K562 (cell line): ENCODE data around the gene MYH9. TPM values are rescaled to one million over a fixed set of nuclear protein-coding genes. Genes with fewer than 3 reads are reported as not detected.

ENCODE experiments used
- E2F4 ChIP-seq: sonication (generic); formaldehyde crosslinking; IDR thresholded peaks from 2 replicates; pipeline ENCODE4 v1.8.0; 2022; ENCODE audit warnings: mild to moderate bottlenecking, low read depth, missing genetic modification reagents
- MGA ChIP-seq: fragments of 450-650 bp; IDR thresholded peaks from 2 replicates; pipeline ENCODE4 v1.6.1; 2016; ENCODE audit warnings: mild to moderate bottlenecking, moderate library complexity
- RBM39 ChIP-seq: fragments of 200-400 bp; formaldehyde crosslinking; optimal IDR thresholded peaks from 2 replicates; pipeline ENCODE3; 2018; ENCODE audit warnings: low read depth, low read length
- ZKSCAN8 ChIP-seq: fragments of 200-800 bp; sonication (Bioruptor generic); IDR thresholded peaks from 2 replicates; pipeline ENCODE4 v1.6.1; 2016; ENCODE audit warnings: missing genetic modification characterization, missing compliant biosample characterization
- ZNF408 ChIP-seq: fragments of 250-450 bp; sonication (Bioruptor Pico); IDR thresholded peaks from 2 replicates; pipeline ENCODE4 v1.4.0; 2020; ENCODE audit warnings: low read depth, mild to moderate bottlenecking, moderate library complexity
- ZNF583 ChIP-seq: fragments of 250-450 bp; sonication (Bioruptor Pico); IDR thresholded peaks from 2 replicates; pipeline ENCODE4 v1.4.0; 2020
- ZNF609 ChIP-seq: sonication (generic); formaldehyde crosslinking; IDR thresholded peaks from 2 replicates; pipeline ENCODE4 v1.8.1; 2023; ENCODE audit warnings: missing genetic modification reagents, mild to moderate bottlenecking, borderline replicate concordance
- ZNF644 ChIP-seq: fragments of 200-800 bp; sonication (Bioruptor generic); IDR thresholded peaks from 2 replicates; pipeline ENCODE4 v1.6.1; 2016; ENCODE audit warnings: low read depth, missing genetic modification characterization, missing compliant biosample characterization
- polyA plus RNA-seq, 8 experiments: library from polyadenylated mRNA; depleted of rRNA in 4 of 8; stranded (reverse) in 5 of 8; unstranded in 3 of 8; fragments of >200 nt; fragmentation: Nextera tagmentation in 2 of 8; fragmentation: Illumina TruSeq in 1 of 8; extraction: Ambion mirVana in 2 of 8; extraction: Trizol in 1 of 8; gene quantifications; 2 replicates each; pipeline versions ENCODE4 v1.2.1 to v1.2.3, GENCODE V29; 2011 to 2014; ENCODE audit warnings: inconsistent platforms in 1 of 8, missing spikeins in 1 of 8
- total RNA-seq, 7 experiments: library from RNA; depleted of rRNA in 6 of 7; stranded (reverse); fragments of >200 nt in 6 of 7; fragmentation: Illumina TruSeq in 2 of 7; extraction: Trizol in 2 of 7; gene quantifications; 2 replicates each; pipeline versions ENCODE4 v1.2.1 to v1.2.3, GENCODE V29; 2011 to 2021; ENCODE audit warnings: low replicate concordance in 1 of 7

The MYH9 gene
- total and polyA plus RNA-seq, 9 of the 15 experiments (the other 6 are each of a cell fraction or from before 2014, with no cell fraction given), result 0.71 to 111 (median 24.6) TPM

- TF ChIP-seq ZKSCAN8 (CRISPR knock-in tag), result 0 out of 2 replicates have a peak, but pooled peaks have one; percentile 36
- no peak for TF ChIP-seq ZNF644 (tag)
- peak; percentile 93 for TF ChIP-seq MGA
- no peak for TF ChIP-seq ZNF408 (CRISPR knock-in tag)
- no peak for TF ChIP-seq ZNF609
- TF ChIP-seq ZNF583, result 0 out of 2 replicates have a peak, but pooled peaks have one; percentile 49
- no peak for TF ChIP-seq RBM39
- TF ChIP-seq E2F4 (CRISPR knock-in tag), result no peak
Observed at GRCh38 chr22:36328635-36329253, 59.0 kb downstream of the MYH9 start (continued).
